HG02840 (cell line): ENCODE data around the gene RAC2.
A peak's percentile ranks its signal among the peaks of the same experiment; 100 is the strongest.
"Not testable (repeated sequence)": the region's sequence is repeated elsewhere in the genome, so short reads cannot be mapped to it uniquely, and the experiment has no call there.

Source experiments
- ATAC-seq: cut with Tn5 transposase; IDR thresholded peaks from one replicate; pipeline ENCODE4 v1.9.1; 2021; ENCODE audit warnings: mild to moderate bottlenecking, moderate library complexity, moderate number of reproducible peaks; ENCODE audit not compliant: unreplicated experiment, low FRiP score

Gene RAC2

DNA sequence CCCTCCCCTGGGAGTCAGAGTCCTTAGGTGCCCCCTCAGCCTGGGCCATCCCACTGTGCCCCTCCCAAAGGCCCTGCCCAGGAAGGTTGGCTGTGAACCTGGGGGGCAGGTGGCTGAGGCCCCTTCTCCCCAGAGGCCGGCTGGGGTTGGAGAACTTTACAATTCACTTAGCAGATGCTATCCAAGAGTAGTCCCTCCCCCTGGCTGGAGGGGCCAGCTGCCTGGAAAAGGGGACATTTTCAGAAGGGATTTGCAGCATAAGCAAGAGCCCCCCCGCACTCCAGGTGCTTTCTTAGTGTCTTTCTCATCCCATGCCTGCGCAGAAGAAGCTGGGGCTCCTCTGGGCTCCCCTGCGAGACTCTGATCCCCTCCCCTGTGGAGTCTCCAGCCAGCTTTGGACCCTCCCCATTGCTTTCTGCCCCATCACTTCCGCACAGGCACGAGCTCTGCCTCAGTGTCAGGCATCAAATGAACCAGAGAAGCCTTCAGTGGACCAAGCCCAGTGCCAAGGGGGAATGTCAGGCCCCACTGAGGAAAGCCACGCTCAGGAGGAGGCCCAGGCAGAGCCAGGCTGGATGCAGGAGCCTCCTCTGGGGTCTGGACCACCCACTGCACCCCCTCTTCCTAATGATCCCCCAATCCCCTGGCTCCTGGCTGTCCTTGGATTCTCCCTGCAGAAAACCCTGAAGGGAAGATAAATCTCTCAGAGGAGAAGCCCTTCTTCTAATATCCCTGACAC is 35.5 kb downstream of the RAC2 start:
- ATAC-seq: no peak

DNA sequence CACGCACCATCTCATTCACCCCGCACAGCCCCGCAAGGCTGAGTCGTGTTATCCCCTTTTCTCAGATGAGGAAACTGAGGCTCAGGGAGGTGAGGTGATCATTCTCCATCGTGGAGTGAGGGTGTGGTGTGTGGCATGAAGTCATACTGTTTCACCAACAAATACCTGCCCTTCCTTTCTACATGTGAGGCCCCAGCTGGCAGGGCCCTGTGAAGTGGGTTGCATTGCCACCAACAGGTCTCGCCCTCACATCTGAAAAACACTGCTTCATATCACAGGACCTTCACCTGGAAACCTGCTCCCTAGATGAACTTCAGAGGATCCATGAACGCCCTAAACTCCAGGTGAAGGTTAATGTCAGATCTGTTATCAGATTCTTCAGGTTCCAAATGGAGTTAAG is 36.1 kb downstream of the RAC2 start:
- no peak for ATAC-seq

DNA sequence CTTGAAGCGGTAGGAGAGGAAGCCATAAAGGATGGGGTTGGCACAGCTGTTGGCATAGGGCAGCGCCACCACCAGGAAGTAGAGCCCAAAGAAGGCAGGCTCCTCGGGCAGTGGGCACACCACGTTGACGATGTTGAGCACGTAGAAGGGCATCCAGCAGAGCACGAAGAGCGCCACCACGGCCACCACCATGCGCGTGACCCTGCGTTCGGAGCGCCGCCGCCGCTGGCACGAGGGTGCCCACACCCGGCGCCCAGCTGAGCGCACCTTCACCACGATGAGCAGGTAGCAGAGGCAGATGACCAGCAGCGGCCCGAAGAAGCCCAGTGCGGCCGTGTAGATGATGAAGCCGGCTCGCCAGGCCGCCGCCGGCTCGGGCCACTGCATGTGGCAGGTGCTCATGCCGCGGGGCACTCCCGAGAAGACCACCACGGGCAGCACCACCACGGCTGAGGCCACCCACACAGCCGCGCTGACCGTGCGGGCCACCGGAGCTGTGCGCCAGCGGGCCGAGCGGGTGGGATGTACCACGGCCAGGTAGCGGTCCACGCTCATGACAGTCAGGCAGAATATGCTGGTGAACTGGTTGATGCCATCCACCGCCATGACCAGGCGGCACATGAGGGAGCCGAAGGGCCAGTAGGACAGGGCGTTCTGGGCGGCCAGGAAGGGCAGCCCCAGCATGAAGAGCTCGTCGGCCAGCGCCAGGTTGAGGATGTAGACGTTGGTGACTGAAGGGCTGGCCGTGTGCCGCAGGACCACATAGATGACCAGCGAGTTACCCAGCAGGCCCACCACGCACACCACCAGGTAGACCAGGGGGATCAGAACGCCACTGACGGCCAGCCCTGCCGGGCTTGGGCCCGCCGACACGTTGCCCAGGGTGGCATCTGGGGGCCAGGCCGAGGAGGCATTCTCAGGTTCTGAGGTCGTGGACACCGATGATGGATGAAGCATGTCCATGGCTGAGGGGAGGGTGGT is 36.9 kb downstream of the RAC2 start:
- no peak for ATAC-seq

DNA sequence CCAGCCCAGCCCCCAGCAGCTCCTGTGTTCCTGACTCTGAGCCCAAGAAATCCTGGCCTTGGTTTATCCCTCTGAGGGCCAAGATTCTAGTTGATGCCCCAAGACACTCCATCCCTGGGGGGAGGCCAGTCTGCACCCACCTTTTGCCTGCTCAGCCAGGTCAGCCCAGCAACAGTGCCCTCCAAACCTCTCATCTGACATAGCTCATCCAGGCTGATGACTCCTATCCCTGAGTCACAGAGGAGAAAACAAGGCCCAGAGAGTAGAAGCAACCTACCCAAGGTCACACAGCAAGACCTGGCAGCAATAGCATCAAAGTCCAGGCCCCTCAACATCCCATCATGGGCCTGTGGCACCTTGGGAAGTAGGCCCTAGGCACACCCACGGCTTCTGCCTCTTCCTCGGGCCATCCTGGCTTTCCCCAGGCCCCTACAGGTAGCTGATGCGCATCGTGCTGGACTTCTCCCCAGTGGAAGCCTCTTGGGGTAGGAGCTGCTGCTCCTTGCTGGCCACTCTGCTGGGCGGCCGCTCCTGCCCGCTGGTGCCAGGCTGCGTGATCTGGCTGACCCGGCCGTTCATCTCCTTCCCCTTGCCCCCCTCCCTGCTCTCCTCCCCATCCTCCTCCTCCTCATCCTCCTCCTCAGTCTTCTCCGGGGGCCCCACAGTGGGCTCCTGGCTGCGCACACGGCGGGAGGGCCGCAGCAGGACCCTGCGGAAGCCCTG is 37.8 kb downstream of the RAC2 start:
- no peak for ATAC-seq

DNA sequence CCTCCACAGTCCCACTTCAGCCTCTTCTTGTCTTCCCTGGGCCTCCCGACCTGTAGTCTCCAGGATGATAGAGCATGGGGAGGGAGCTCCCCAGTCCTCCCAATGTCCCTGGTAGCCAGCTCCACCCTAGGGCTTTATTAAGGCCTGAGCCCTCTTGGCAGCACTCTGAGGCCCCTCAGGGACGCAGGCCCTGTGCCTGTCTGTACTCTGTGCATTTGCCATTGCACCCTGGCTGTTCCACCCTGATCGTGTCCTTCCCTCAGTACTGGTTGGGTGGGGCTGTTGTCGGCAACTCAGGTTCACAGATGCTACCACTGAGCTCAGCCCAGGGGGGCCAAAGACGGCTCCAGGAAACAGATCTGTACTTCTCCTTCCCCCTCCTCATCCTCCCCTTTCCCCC is 39.0 kb downstream of the RAC2 start:
- no peak for ATAC-seq

DNA sequence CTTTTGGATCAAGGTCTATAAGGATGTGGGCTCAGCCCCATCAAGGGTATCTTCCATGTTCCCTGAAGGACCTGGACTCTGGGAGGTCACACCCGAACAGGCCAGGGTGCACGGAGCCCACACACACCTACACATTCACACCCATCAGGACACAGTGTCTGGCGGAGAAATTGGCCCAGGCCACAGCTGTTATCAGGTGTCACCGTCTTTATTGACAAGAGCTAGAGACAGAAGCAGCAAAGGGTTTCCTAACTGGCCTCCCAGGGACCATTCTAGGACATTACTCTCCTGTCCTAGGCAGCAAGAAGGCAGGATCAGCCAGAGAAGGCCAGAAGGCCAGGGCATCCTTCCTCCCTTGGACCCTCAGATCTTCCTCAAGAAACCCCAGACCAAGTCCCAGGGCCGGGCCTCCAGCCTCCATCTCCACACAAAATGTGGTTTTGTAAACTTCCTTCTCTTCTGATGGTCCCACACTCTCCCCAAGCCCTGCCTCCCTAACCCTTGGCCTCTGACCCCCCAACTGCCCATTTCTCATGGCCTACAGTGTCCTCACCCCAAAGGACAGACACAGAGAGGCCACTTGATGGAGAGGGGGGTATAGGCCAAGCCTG is 39.9 kb downstream of the RAC2 start:
- ATAC-seq: no peak

DNA sequence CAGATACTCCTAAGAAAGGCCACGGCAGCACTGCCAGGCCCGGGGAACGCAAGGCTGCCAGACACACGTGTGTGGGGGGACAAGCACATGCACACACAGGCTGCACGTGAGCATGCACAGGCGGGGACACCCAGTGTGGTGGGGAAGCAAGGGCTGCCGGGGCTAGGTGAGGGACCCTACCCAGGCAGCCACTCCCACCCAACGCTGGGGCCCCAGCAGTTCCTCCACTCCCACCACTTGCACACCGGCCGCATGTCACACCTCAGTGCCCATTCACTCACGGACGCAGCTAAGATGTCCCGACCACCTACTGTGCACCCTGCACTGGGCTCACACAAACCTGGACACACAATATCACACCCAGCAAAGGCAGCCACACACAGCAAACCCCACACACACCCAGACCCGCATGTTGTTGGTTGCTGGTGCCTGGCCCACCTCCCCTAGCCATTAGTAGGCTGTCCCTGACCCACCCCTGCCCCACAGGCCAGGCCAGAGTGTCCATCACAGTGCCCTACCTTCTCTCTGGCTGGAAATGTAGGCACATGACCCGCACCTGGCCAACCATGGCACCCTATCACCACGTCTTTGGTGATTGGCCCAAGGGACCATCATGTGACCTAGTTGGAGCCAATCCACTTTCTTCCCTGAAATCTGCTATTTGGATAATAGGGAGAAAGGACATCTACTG is 40.6 kb downstream of the RAC2 start:
- ATAC-seq: no peak

DNA sequence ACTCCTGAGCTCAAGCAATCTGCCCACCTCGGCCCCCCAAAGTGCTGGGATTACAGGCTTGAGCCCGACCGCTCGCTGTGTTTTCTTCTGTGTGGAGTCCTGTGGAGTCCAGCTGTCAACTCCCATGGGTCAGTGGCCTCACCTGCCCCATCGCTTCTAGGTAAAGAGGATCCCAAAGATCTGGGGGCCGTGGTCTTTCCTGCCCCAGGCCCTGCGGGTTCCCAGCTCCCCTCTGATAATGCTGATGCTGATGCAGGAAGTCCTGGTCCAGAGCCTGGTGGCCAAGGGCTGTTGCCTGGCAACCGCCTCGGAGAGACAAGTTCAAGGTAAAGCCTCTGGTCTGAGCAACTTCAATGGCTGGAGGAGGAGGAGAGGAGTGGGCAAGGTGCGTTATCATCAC is 41.4 kb downstream of the RAC2 start:
- no peak for ATAC-seq

DNA sequence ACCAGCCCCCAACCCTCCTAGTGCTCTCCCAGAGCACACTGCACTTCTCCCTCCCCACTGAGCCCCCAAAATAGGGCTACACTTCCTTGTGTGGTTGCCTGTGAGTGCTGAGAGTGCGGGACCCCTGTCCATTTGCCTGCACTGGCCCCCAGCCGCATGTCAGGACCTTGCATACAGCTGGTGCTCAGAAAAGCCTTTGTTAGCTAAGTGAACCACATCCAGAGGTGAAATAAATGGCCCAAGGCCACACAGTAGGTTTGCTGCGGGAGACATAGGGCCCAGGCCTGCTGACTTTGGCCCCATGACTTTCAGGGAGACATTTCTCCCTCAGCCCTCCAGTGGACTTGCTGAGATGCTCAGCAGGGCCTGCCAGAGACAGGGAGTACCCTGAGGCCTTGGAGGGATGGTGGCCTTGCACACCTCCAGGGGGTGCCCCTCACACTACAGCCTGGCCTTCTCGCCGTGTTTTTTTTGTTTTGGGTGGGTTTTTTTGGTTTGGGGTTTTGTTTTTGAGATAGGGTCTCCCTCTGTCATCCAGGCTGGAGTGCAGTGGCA is 42.0 kb downstream of the RAC2 start:
- ATAC-seq: no peak

DNA sequence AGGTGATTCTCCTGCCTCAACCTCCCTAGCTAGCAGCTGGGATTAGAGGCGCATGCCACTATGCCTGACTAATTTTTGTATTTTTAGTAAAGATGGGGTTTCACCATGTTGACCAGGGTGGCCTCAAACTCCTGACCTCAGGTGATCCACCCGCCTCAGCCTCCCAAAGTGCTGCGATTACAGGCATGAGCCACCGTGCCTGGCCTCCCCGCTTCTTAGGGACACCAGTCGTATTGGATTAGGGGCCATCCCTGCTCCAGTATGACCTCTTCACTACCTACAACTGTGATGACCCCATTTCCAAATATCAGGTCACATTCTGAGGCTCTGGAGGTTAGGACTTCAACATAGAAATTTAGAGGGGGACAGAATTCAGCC is 42.6 kb downstream of the RAC2 start:
- not testable (repeated sequence) for ATAC-seq

DNA sequence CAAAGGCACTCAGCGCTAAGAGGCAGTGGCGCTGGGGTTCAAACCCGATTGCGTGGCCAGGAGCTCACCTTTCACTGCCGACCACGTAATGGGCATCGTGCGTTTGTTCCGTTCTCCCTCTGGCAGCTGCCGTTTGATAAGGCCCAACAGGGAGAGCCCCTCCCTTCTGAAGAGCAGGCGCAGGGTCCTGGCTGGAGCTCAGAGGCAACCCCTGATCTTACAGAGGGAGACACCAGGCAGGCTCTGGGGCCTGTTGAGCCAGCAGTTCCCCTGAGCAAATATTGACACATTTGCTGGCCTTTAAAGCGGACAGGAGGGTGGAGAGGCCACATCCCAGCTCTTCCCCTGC is 44.3 kb downstream of the RAC2 start:
- ATAC-seq: no peak

DNA sequence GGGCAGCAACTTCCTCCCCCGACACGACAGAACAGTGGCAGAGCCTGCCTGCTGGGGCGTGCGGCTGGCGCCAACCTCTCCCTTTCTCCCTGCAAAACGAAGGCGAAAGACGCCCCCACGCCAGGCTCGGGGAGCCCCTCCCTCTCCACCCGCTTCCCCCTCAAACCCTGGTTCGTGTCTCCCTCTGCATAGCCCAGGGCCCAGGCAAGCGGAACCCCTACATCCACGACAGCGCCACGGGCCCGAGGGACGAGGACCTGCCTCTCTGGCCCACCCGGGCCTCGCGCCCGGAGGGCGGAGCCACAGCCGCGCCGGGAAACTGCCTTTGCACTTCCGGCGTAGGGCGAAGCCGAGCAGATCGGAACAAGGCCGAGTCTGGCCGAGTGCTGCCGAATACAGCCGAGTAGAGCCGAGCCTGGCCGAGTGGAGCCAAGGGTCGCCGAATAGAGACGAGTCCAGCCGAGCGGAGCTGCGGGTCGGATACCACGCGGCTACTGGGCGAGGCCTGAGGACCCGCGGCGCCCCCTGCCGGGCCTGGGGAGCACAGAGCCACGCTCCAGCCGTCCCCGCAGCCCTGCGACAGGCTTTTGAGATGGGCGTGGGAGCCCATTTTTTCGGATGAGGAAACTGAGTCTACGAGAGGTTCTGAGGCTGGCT is 44.8 kb downstream of the RAC2 start:
- ATAC-seq: peak; percentile 90

DNA sequence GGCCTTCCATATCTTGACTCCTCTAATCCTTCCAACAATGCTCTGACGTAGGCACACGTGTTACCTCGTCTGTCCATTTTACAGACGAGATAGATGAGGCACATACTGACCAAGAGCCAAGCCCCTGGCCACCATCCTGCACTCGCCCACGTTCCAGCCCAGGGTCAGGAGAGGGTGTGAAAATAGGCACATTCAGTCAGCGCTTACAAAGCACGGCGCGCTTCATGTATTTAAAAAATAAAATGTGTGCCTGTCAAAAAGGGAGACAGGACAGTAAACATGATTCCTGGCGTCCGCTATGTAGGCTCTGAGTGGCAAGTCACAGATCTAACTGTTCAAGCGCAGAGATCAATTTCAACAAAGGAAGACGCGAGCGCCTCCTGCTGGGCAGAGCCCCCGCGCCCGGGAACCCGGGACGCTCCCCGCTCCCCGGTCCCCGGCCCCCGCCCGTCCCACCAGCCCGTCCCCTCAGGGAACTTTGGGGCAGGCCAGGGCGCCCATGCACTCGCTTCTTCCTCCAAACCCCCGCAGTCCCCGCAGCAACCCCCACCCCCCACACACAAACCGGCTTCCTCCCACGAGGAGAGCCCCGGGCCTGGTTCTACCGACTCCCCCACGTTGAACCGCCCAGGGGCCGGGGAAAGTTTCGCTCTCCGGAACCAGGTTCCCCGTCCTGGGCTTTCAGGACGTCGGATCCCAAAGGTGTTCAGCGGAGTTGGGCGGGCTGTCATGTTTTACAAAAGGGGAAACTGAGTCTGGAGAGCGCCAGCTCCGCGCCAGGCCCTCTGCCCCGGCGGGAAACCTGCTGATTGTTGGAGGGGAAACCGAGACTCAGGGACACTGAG is 45.6 kb downstream of the RAC2 start:
- peak; percentile 29 for ATAC-seq

DNA sequence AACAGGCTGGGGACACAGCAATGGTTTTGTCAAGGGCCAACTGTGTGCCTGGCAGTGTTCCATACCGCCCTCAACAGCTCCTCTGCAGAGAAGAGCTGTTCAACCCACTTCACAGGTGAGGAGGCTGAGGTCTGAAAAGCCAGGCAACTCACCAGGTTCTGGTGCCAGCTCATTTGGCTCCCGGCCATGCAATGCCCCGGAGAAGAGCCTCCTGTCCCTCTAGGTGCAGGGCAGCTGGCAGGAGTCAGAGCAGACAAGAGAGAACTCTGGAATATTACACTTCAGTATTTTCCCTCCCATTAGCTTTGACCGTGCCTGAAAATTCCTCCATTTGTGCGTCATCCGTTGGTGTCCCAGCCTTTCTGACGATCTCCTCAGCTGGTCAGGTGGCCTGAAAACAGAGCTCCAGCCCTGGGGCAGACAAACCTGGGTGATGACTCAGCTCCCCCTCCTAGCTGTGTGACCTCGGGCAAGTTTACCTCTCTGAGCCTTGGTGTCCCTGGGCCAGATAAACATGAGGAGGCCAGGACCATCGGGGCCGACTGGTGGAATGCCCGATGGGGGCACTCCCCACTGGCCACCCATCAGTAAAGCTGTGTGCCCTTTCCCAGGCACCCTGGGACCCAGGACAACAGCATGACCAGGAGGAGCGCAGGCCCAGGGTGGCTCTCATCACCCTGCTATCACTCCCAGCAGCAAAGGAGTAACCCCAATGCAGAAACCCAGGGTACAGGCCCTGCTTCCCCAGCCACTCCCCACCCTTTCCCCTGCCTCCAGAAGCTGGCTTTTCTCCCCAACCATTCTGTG is 46.4 kb downstream of the RAC2 start:
- no peak for ATAC-seq

DNA sequence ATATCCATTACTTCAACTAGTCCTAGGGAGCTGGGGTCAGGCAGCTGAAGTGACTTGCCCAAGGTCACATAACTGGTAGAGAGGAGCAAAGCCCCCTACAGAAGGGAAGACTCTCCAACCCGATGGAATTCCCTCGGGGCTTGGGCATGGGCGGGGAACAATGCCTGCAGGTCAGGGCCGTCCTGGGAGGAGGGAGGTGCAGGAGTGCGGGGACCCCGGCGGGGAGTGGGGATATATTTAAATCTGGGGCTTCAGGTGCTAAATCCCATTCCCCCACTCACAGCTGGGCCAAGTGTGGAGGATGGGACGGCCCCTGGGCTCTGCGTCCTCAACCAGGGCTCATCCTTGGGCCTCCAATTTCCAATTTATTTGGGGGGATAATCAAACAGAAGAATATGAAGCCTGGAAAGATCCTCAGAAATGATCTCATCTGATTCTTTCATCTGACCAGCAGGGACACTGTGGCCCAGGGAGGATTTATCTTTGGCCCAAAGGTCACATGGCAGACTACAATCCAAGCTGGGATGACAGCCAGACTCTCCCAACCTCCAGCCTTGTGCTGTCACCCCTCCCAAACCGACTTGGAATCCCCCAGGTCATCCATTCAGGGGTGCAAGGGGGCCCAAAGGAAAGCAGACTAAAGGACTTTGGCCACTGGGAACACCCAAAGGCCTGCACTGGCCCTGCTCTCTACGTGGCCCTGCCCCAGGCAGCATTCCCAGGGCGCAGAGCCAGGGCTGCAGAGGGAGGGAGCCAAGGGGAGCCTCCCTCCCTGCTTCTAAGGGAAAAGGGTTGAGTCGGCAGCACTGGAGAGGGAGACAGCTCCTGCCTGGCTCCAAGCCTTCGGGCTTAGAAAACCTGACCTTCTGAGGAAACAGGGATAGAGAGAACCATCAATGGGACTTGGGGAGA is 47.3 kb downstream of the RAC2 start:
- no peak for ATAC-seq

DNA sequence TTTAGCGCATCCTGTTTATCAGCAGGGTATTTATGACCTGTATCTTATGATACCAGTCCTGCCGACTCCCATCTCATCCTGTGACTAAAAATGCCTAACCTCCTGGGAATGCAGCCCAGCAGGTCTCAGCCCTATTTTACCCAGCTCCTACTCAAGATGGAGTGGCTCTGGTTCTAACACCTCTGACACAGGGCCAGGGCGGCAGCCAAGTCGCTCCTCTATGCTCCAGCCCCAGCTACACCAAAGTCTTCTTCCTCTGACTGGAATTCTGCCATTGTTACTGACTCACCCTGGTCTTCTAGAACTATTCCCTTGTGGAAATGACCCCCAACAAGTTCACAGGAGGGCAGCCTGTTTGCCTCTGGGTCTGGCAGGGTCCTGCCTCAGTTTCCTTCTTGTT is 48.1 kb downstream of the RAC2 start:
- no peak for ATAC-seq

DNA sequence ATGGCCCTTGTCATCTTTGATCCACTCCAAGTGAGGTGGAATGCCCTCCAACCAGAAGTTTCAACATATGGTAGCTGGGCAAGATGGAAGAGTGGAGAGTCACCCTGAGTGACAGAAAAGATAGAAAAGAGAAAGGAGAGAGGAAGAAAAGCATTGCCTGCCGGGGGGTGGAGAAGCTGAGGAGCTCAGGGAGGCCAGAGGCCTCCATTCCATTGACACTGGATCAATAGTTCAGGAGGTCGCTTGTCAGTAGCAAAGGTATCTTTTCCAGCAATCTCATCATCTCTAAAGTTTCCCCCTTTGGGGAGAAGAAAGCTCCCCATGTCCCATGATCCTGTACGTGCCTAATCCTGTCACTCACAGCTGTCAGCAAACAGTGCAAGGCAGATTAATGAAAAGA is 49.3 kb downstream of the RAC2 start:
- no peak for ATAC-seq
